Coronary artery (tissue), 2 donors: ENCODE measurements around the gene MYADM.

ENCODE experiments used
- DNase-seq: peaks from one replicate; pipeline ENCODE4 v3.0.0-alpha.2; 2017; ENCODE audit warnings: low spot score
- H3K27ac ChIP-seq, 2 donors: fragments of 200-600 bp; sonication (generic); one replicate each; pipeline ENCODE4 v1.5.1; 2016 to 2019
- H3K4me3 ChIP-seq: fragments of 200-600 bp; sonication (generic); 2 replicates; pipeline ENCODE4 v1.5.1; 2016; ENCODE audit warnings: mild to moderate bottlenecking, moderate library complexity
- CTCF ChIP-seq: fragments of 200-600 bp; sonication (generic); IDR thresholded peaks from one replicate; pipeline ENCODE4 v1.5.1; 2019; ENCODE audit warnings: antibody characterized with exemption

Gene MYADM

GRCh38 chr19:53894707-53895106 is 27.0 kb downstream of the MYADM start:
- DNase-seq: no peak
- H3K27ac ChIP-seq: no peak overlapping the region
- TF ChIP-seq CTCF: no peak
- H3K4me3 ChIP-seq: no peak overlapping the region

- no peak overlapping the region for H3K4me3 ChIP-seq
- no peak for DNase-seq
- TF ChIP-seq CTCF: no peak
- H3K27ac ChIP-seq: no peak overlapping the region
These were observed 29.0 kb downstream of the MYADM start for GRCh38 chr19:53896682-53897081.

GRCh38 chr19:53897459-53897858 is 29.8 kb downstream of the MYADM start:
- DNase-seq: no peak
- H3K27ac ChIP-seq: no peak overlapping the region
- TF ChIP-seq CTCF: no peak
- H3K4me3 ChIP-seq: no peak overlapping the region

GRCh38 chr19:53898166-53898565 is 30.5 kb downstream of the MYADM start:
- no peak for DNase-seq
- no peak for TF ChIP-seq CTCF
- no peak overlapping the region for H3K4me3 ChIP-seq
- H3K27ac ChIP-seq: no peak overlapping the region

- TF ChIP-seq CTCF: no peak
- H3K4me3 ChIP-seq: no peak overlapping the region
- H3K27ac ChIP-seq: no peak overlapping the region
- DNase-seq: no peak
These were observed 31.1 kb downstream of the MYADM start for GRCh38 chr19:53898636-53899341.

GRCh38 chr19:53900191-53900860 is 32.6 kb downstream of the MYADM start:
- no peak overlapping the region for H3K27ac ChIP-seq
- no peak for TF ChIP-seq CTCF
- DNase-seq: no peak
- no peak overlapping the region for H3K4me3 ChIP-seq

GRCh38 chr19:53903055-53903680 is 35.5 kb downstream of the MYADM start:
- Histone ChIP-seq H3K27ac (no peak overlapping the region), H3K4me3 (no peak overlapping the region)
- no peak for TF ChIP-seq CTCF
- no peak for DNase-seq
